HepG2 (cell line): Measurements from ENCODE around the gene CCDC181. TPM values are rescaled to one million over a fixed set of nuclear protein-coding genes. Genes with fewer than 3 reads are reported as not detected.

Experiments used
- ATAC-seq: fragments of 200-7000 bp; cut with Tn5 transposase; 3 replicates; pipeline ENCODE4 v1.9.1; 2020; ENCODE audit warnings: mild to moderate bottlenecking, moderate library complexity
- BruUV-seq: library from RNA; stranded (reverse); fragments of 400-500 nt; replicated peaks from 2 replicates; lab custom pipeline; 2021; lab: Mats Ljungman, UMichigan
- CTCF ChIA-PET: fragments of 300-600 bp; formaldehyde crosslinking; extraction: SDS; loops from one replicate; lab custom pipeline; 2021; ENCODE audit warnings: low total read pairs, inconsistent platforms, low intra/inter-chr PET ratio; lab: Yijun Ruan, JAX
- POLR2A ChIA-PET: fragments of 350-600 bp; sonication (Branson Sonifier 250); formaldehyde crosslinking; loops from one replicate; lab custom pipeline; 2020; ENCODE audit warnings: antibody characterized with exemption, inconsistent platforms; lab: Yijun Ruan, JAX
- DNase-seq: peaks from one replicate; pipeline ENCODE4 v3.0.0-alpha.2; 2015; ENCODE audit warnings: low spot score
- FAIRE-seq: peaks from 3 replicates; lab custom pipeline; 2011; peaks lifted over from hg19 to GRCh38; lab: Jason Lieb, UNC
- H2AFZ ChIP-seq: one replicate; pipeline ENCODE4 v1.6.1; 2011; ENCODE audit warnings: low read length, inconsistent platforms
- H3K27ac ChIP-seq: fragments of 300-600 bp; 3 replicates; pipeline ENCODE4 v1.8.0; 2011; ENCODE audit warnings: mixed run types, mild to moderate bottlenecking, mixed read lengths, low read length, inconsistent platforms; ENCODE audit not compliant: insufficient read depth; ENCODE audit errors: extremely low read length
- H3K27me3 ChIP-seq, 2 experiments: fragments of 200-600 bp in 1 of 2; 2 replicates in 1 of 2; 3 replicates in 1 of 2; pipeline versions ENCODE4 v1.6.0 to v1.8.0; 2011; ENCODE audit warnings: low read length in 2 of 2, mild to moderate bottlenecking in 2 of 2, moderate library complexity in 2 of 2, inconsistent platforms in 1 of 2; ENCODE audit not compliant: insufficient read depth in 2 of 2, control insufficient read depth in 1 of 2
- H3K36me3 ChIP-seq, 2 experiments: fragments of 200-600 bp in 1 of 2; replicated peaks in 1 of 2; 2 replicates in 1 of 2; 3 replicates in 1 of 2; pipeline versions ENCODE4 v1.5.1 to v1.8.0; 2011; ENCODE audit warnings: low read length in 2 of 2, inconsistent platforms in 1 of 2; ENCODE audit not compliant: insufficient read depth in 2 of 2, control insufficient read depth in 1 of 2
- H3K4me1 ChIP-seq: 2 replicates; pipeline ENCODE4 v1.5.1; 2012; ENCODE audit warnings: low read length, inconsistent platforms; ENCODE audit not compliant: insufficient read depth
- H3K4me2 ChIP-seq: 2 replicates; pipeline ENCODE4 v1.6.0; 2011; ENCODE audit warnings: low read depth, low read length, inconsistent platforms
- H3K4me3 ChIP-seq, 3 experiments: fragments of 200-600 bp in 1 of 3; sonication (generic), shearing (Covaris generic) in 1 of 3; replicated peaks in 1 of 3; 2 replicates each; pipeline ENCODE4 v1.5.1; 2011 to 2016; ENCODE audit warnings: low read length in 3 of 3, inconsistent platforms in 2 of 3, low read depth in 2 of 3, mild to moderate bottlenecking in 2 of 3, control low read depth in 1 of 3, mixed read lengths in 1 of 3; ENCODE audit not compliant: insufficient read depth in 1 of 3
- H3K79me2 ChIP-seq: one replicate; pipeline ENCODE4 v1.6.1; 2011; ENCODE audit warnings: low read length, inconsistent platforms; ENCODE audit not compliant: insufficient read depth
- H3K9ac ChIP-seq: 2 replicates; pipeline ENCODE4 v1.6.0; 2011; ENCODE audit warnings: mild to moderate bottlenecking, low read depth, low read length, inconsistent platforms; ENCODE audit not compliant: insufficient read depth
- H3K9me3 ChIP-seq: 2 replicates; pipeline ENCODE4 v1.5.1; 2012; ENCODE audit warnings: mild to moderate bottlenecking, low read length
- H4K20me1 ChIP-seq: 2 replicates; pipeline ENCODE4 v1.6.0; 2011; ENCODE audit warnings: inconsistent platforms, mild to moderate bottlenecking, low read length, moderate library complexity; ENCODE audit not compliant: insufficient read depth
- DDIT3 ChIP-seq: sonication (generic); formaldehyde crosslinking; IDR thresholded peaks from 2 replicates; pipeline ENCODE4 v1.4.0; 2020; ENCODE audit warnings: mild to moderate bottlenecking, missing genetic modification reagents
- KAT8 ChIP-seq: IDR thresholded peaks from 2 replicates; pipeline ENCODE4 v1.6.1; 2016; ENCODE audit warnings: missing genetic modification reagents, missing compliant biosample characterization
- KMT2A ChIP-seq: sonication (generic); formaldehyde crosslinking; IDR thresholded peaks from 2 replicates; pipeline ENCODE4 v1.4.0; 2020; ENCODE audit warnings: missing genetic modification reagents
- PCBP2 ChIP-seq: fragments of 200-400 bp; formaldehyde crosslinking; optimal IDR thresholded peaks from 2 replicates; pipeline ENCODE3; 2018; ENCODE audit warnings: low read length, low read depth; ENCODE audit not compliant: poor library complexity, severe bottlenecking
- PRDM4 ChIP-seq: sonication (generic); formaldehyde crosslinking; IDR thresholded peaks from 2 replicates; pipeline ENCODE4 v1.9.0; 2021; ENCODE audit warnings: missing genetic modification reagents, borderline replicate concordance
- SIN3A ChIP-seq: IDR thresholded peaks from 2 replicates; pipeline ENCODE4 v1.6.1; 2011; ENCODE audit warnings: low read depth, mild to moderate bottlenecking, control low read depth, low read length, borderline replicate concordance
- ZNF367 ChIP-seq: sonication (generic); formaldehyde crosslinking; IDR thresholded peaks from 2 replicates; pipeline ENCODE4 v1.4.0; 2020; ENCODE audit warnings: missing genetic modification reagents, borderline replicate concordance
- in situ Hi-C: cut with HindIII; loops from 2 replicates; pipeline ENCODE4 v1.10.0; 2017; ENCODE audit warnings: low pct_unique_long_range_greater_than_20kb; ENCODE audit not compliant: extremely low pct_ligation_motif_present
- intact Hi-C: fragments of 100-400 bp; cut with micrococcal nuclease; formaldehyde crosslinking; loops from one replicate; pipeline ENCODE4 v1.10.0; 2022; ENCODE audit not compliant: unreplicated experiment
- polyA plus RNA-seq, 8 experiments: library from polyadenylated mRNA; depleted of rRNA in 3 of 8; stranded (reverse) in 7 of 8; unstranded in 1 of 8; fragments of >200 nt; fragmentation: Illumina TruSeq in 4 of 8; extraction: Trizol in 4 of 8; gene quantifications; 2 replicates each; pipeline versions ENCODE4 v1.2.1 to v1.2.3, GENCODE V29; 2011 to 2016; ENCODE audit warnings: low read depth in 4 of 8, missing spikeins in 1 of 8, mixed read lengths in 1 of 8; ENCODE audit not compliant: insufficient read depth in 1 of 8
- total RNA-seq, 5 experiments: library from RNA; depleted of rRNA; stranded (reverse); fragments of >200 nt; fragmentation: Illumina TruSeq; extraction: Trizol; gene quantifications; 2 replicates each; pipeline ENCODE4 v1.2.3, GENCODE V29; 2016; ENCODE audit warnings: low read depth in 1 of 5

Gene CCDC181
- total and polyA plus RNA-seq, 2 of the 13 experiments (the other 11 are each of a cell fraction or from before 2014, with no cell fraction given), result 0.07 TPM; not detected in 1

GRCh38 chr1:169383449-169383848 is 43.8 kb downstream of the CCDC181 start (continued):
- TF ChIP-seq PRDM4 (CRISPR knock-in tag) (no peak), ZNF367 (CRISPR knock-in tag) (no peak)

GRCh38 chr1:169381162-169381561 is 46.1 kb downstream of the CCDC181 start:
- DNase-seq (no peak), ATAC-seq (no peak), FAIRE-seq (no peak)
- H3K4me2 ChIP-seq, result no peak overlapping the region
- ChIA-PET CTCF (no interaction called here), POLR2A (no interaction called here)
- H3K9ac ChIP-seq, result no peak overlapping the region
- H3K27ac ChIP-seq, result no peak overlapping the region
- H3K79me2 ChIP-seq, result no peaks in the 10 kb centered on the region
- no peaks in the 10 kb centered on the region for H3K27me3 ChIP-seq
- intact Hi-C loops (no loop called here), in situ Hi-C loops (no loop called here)
- TF ChIP-seq KAT8 (CRISPR knock-in tag), result no peak
- no peak for TF ChIP-seq SIN3A
- no peak for TF ChIP-seq PCBP2
- TF ChIP-seq DDIT3 (CRISPR knock-in tag), result no peak
- no peak for TF ChIP-seq KMT2A (CRISPR knock-in tag)
- no peaks in the 10 kb centered on the region for H3K4me1 ChIP-seq
- H3K9me3 ChIP-seq, result no peaks in the 10 kb centered on the region
- BruUV-seq, result no TSS peak
- no peaks in the 10 kb centered on the region for H4K20me1 ChIP-seq
- H2AFZ ChIP-seq, result no peak overlapping the region
- H3K4me3 ChIP-seq, result no peak overlapping the region
- H3K36me3 ChIP-seq, result peaks cover 8 to 21% of the 10 kb centered on the region in 2 experiments
